IMR-90 (cell line): ENCODE measurements around the gene KRT71. TPM values are rescaled to one million over a fixed set of nuclear protein-coding genes. Genes with fewer than 3 reads are reported as not detected.

Experiments
- ATAC-seq: fragments of 200-7000 bp; cut with Tn5 transposase; 2 replicates; pipeline ENCODE4 v1.9.1; 2020; ENCODE audit warnings: low read depth, mild to moderate bottlenecking, moderate library complexity
- Bru-seq: library from RNA; stranded (reverse); fragments of 400-500 nt; gene quantifications from one replicate; lab custom pipeline; 2021; lab: Mats Ljungman, UMichigan
- BruChase-seq, 2 experiments: library from RNA; stranded (reverse); fragments of 400-500 nt; gene quantifications; one replicate each; lab custom pipeline; 2021; lab: Mats Ljungman, UMichigan
- BruUV-seq: library from RNA; stranded (reverse); fragments of 400-500 nt; replicated peaks from 2 replicates; lab custom pipeline; 2021; lab: Mats Ljungman, UMichigan
- CTCF ChIA-PET: fragments of 300-600 bp; formaldehyde crosslinking; extraction: SDS; loops from one replicate; lab custom pipeline; 2021; ENCODE audit warnings: antibody characterized with exemption; lab: Yijun Ruan, JAX
- POLR2A ChIA-PET: fragments of 300-600 bp; sonication (Branson Sonifier 250); formaldehyde crosslinking; loops from one replicate; lab custom pipeline; 2022; ENCODE audit warnings: antibody characterized with exemption; ENCODE audit not compliant: unreplicated experiment; lab: Charles Lee
- DNase-seq: peaks from one replicate; pipeline ENCODE4 v3.0.0; 2013
- H2AFZ ChIP-seq: replicated peaks from 2 replicates; pipeline ENCODE3; 2013; ENCODE audit warnings: low read length, mild to moderate bottlenecking; ENCODE audit not compliant: poor library complexity
- H2AK5ac ChIP-seq: 2 replicates; pipeline ENCODE4 v1.6.1; 2013; ENCODE audit warnings: low read depth, low read length, inconsistent platforms
- H2AK9ac ChIP-seq: replicated peaks from 2 replicates; pipeline ENCODE3; 2013; ENCODE audit warnings: mild to moderate bottlenecking, low read depth, low read length, moderate library complexity; ENCODE audit not compliant: poor library complexity
- H2BK120ac ChIP-seq: 2 replicates; pipeline ENCODE4 v1.6.1; 2013; ENCODE audit warnings: low read depth, low read length, inconsistent platforms
- H2BK15ac ChIP-seq: 3 replicates; pipeline ENCODE4 v1.6.1; 2013; ENCODE audit warnings: low read depth, low read length, inconsistent platforms
- H2BK20ac ChIP-seq: 2 replicates; pipeline ENCODE4 v1.6.1; 2013; ENCODE audit warnings: low read depth, mild to moderate bottlenecking, inconsistent platforms, low read length, moderate library complexity
- H2BK5ac ChIP-seq: 2 replicates; pipeline ENCODE4 v1.6.1; 2013; ENCODE audit warnings: mild to moderate bottlenecking, low read depth, low read length, inconsistent platforms; ENCODE audit not compliant: poor library complexity, severe bottlenecking
- H3K14ac ChIP-seq: replicated peaks from 2 replicates; pipeline ENCODE4 v1.6.1; 2013; ENCODE audit warnings: low read depth, low read length, inconsistent platforms
- H3K18ac ChIP-seq: 2 replicates; pipeline ENCODE4 v1.6.1; 2013; ENCODE audit warnings: low read depth, low read length, control low read depth
- H3K23ac ChIP-seq: 2 replicates; pipeline ENCODE4 v1.6.1; 2013; ENCODE audit warnings: low read depth, low read length, inconsistent platforms
- H3K27ac ChIP-seq: 2 replicates; pipeline ENCODE4 v1.5.1; 2013; ENCODE audit warnings: mild to moderate bottlenecking, control low read depth, low read length; ENCODE audit not compliant: insufficient read depth
- H3K27me3 ChIP-seq: 2 replicates; pipeline ENCODE4 v1.6.1; 2013; ENCODE audit warnings: low read length; ENCODE audit not compliant: control insufficient read depth, insufficient read depth
- H3K36me3 ChIP-seq: 2 replicates; pipeline ENCODE4 v1.6.1; 2013; ENCODE audit warnings: low read length, mixed read lengths; ENCODE audit not compliant: control insufficient read depth, insufficient read depth
- H3K4ac ChIP-seq: 2 replicates; pipeline ENCODE4 v1.6.1; 2013; ENCODE audit warnings: low read depth, low read length, inconsistent platforms
- H3K4me1 ChIP-seq: 2 replicates; pipeline ENCODE4 v1.6.1; 2013; ENCODE audit warnings: low read length, mixed read lengths; ENCODE audit not compliant: control insufficient read depth, insufficient read depth
- H3K4me2 ChIP-seq: 2 replicates; pipeline ENCODE4 v1.6.1; 2013; ENCODE audit warnings: low read depth, mild to moderate bottlenecking, control low read depth, low read length, moderate library complexity
- H3K4me3 ChIP-seq: 2 replicates; pipeline ENCODE4 v1.5.1; 2013; ENCODE audit warnings: low read depth, mild to moderate bottlenecking, control low read depth, low read length, moderate library complexity; ENCODE audit not compliant: insufficient read depth
- H3K56ac ChIP-seq: 2 replicates; pipeline ENCODE4 v1.6.1; 2013; ENCODE audit warnings: low read length, inconsistent platforms; ENCODE audit not compliant: insufficient read depth; ENCODE audit errors: extremely low read depth
- H3K79me1 ChIP-seq, 2 experiments: 2 replicates each; pipeline ENCODE4 v1.6.1; 2013; ENCODE audit warnings: low read length in 2 of 2, inconsistent platforms in 1 of 2, low read depth in 1 of 2
- H3K9ac ChIP-seq: 2 replicates; pipeline ENCODE4 v1.6.1; 2013; ENCODE audit warnings: low read depth, low read length, control low read depth
- H3K9me1 ChIP-seq: 2 replicates; pipeline ENCODE4 v1.6.1; 2013; ENCODE audit warnings: low read length, inconsistent platforms; ENCODE audit not compliant: insufficient read depth
- H3K9me3 ChIP-seq: 2 replicates; pipeline ENCODE4 v1.6.1; 2013; ENCODE audit warnings: low read length; ENCODE audit not compliant: control insufficient read depth, insufficient read depth
- H4K20me1 ChIP-seq: 2 replicates; pipeline ENCODE4 v1.6.1; 2013; ENCODE audit warnings: low read length, inconsistent platforms; ENCODE audit not compliant: insufficient read depth
- H4K5ac ChIP-seq: 2 replicates; pipeline ENCODE4 v1.6.1; 2013; ENCODE audit warnings: mild to moderate bottlenecking, low read depth, low read length, control low read depth
- H4K8ac ChIP-seq, 2 experiments: 2 replicates each; pipeline ENCODE4 v1.6.1; 2013; ENCODE audit warnings: low read depth in 2 of 2, low read length in 2 of 2, control low read depth in 1 of 2, inconsistent platforms in 1 of 2
- H4K91ac ChIP-seq: 2 replicates; pipeline ENCODE4 v1.6.1; 2013; ENCODE audit warnings: low read depth, low read length, inconsistent platforms; ENCODE audit not compliant: insufficient read depth
- ELK1 ChIP-seq: fragments of 150-350 bp; IDR thresholded peaks from 2 replicates; pipeline ENCODE4 v1.6.1; 2016; ENCODE audit warnings: low read depth, mild to moderate bottlenecking, low read length, moderate library complexity, borderline replicate concordance
- MAFK ChIP-seq: IDR thresholded peaks from 2 replicates; pipeline ENCODE4 v1.6.1; 2012; ENCODE audit warnings: low read depth, low read length, improper control_type of control experiment
- MAZ ChIP-seq: IDR thresholded peaks from 2 replicates; pipeline ENCODE4 v1.6.1; 2012; ENCODE audit warnings: low read depth, mild to moderate bottlenecking, low read length, improper control_type of control experiment, moderate library complexity, borderline replicate concordance
- MXI1 ChIP-seq: IDR thresholded peaks from 2 replicates; pipeline ENCODE4 v1.6.1; 2012; ENCODE audit warnings: low read depth, mild to moderate bottlenecking, low read length, moderate library complexity, borderline replicate concordance
- NFE2L2 ChIP-seq: fragments of 150-350 bp; IDR thresholded peaks from 2 replicates; pipeline ENCODE4 v1.6.1; 2016; ENCODE audit warnings: low read depth, mild to moderate bottlenecking, low read length
- POLR2A ChIP-seq: IDR thresholded peaks from 2 replicates; pipeline ENCODE4 v1.6.1; 2012; ENCODE audit warnings: mild to moderate bottlenecking, low read depth, low read length
- RCOR1 ChIP-seq: IDR thresholded peaks from 2 replicates; pipeline ENCODE4 v1.6.1; 2012; ENCODE audit warnings: mild to moderate bottlenecking, low read length, improper control_type of control experiment; ENCODE audit not compliant: insufficient replicate concordance
- SMC3 ChIP-seq: fragments of 150-350 bp; IDR thresholded peaks from 2 replicates; pipeline ENCODE4 v1.6.1; 2016; ENCODE audit warnings: low read depth, mild to moderate bottlenecking, antibody characterized with exemption, low read length, moderate library complexity
- USF2 ChIP-seq: fragments of 150-350 bp; IDR thresholded peaks from 2 replicates; pipeline ENCODE4 v1.6.1; 2017; ENCODE audit warnings: mild to moderate bottlenecking, antibody characterized with exemption, low read length, low read depth
- WGBS, 2 experiments: methylation state at CpG; one replicate each; pipeline versions ENCODE4 v1.1.5 to v1.1.7; 2013; ENCODE audit warnings: missing lambda C conversion rate in 2 of 2; ENCODE audit not compliant: insufficient read length in 1 of 2; ENCODE audit errors: extremely low coverage in 2 of 2; 5-methylcytosine and 5-hydroxymethylcytosine counted together
- dilution Hi-C: fragments of 300-500 bp; cut with HindIII; formaldehyde crosslinking; loops from one replicate; pipeline ENCODE4 v1.14.3; 2018; ENCODE audit warnings: low sequenced_read_pairs; ENCODE audit not compliant: unreplicated experiment
- in situ Hi-C: fragments of 300-500 bp; cut with MboI; formaldehyde crosslinking; loops from 3 replicates; pipeline ENCODE4 v1.14.3; 2019; ENCODE audit warnings: low sequenced_read_pairs, inconsistent platforms, mixed read lengths
- intact Hi-C: fragments of 100-400 bp; cut with micrococcal nuclease; formaldehyde crosslinking; loops from 2 replicates; pipeline ENCODE4 v1.10.0; 2022
- long read RNA-seq: library from polyadenylated mRNA; unstranded; transcript quantifications from one replicate; pipeline ENCODE4 v2.0.0, GENCODE V29; 2021; ENCODE audit not compliant: unreplicated experiment
- polyA plus RNA-seq, 3 experiments: library from polyadenylated mRNA; depleted of rRNA; stranded (reverse); fragments of >200 nt; gene quantifications; 2 replicates each; pipeline ENCODE4 v1.2.3, GENCODE V29; 2012; ENCODE audit warnings: low replicate concordance in 1 of 3
- total RNA-seq: library from RNA; depleted of rRNA; stranded (reverse); fragments of >200 nt; gene quantifications from 2 replicates; pipeline ENCODE4 v1.2.3, GENCODE V29; 2012; rRNA removed

KRT71 gene
- total RNA-seq (not detected in 2 replicates), polyA plus RNA-seq (2012; rRNA removed) (not detected in 2 replicates), Bru-seq, nascent RNA (not detected), BruChase-seq, experiment 1, labeled RNA remaining after a 6-hour chase (not detected), BruChase-seq, experiment 2, labeled RNA remaining after a 2-hour chase (not detected)
- polyA plus RNA-seq (2012; cell fraction: cytosol; rRNA removed) = not detected in 2 replicates
- polyA plus RNA-seq (2012; cell fraction: nucleus; rRNA removed; ENCODE audit: low replicate concordance) = not detected in 2 replicates
- long read RNA-seq = 0 reads

- Histone ChIP-seq H3K27me3 (peaks cover 57% of the 10 kb centered on the region), H2AK9ac (no peak within 1 kb of the TSS), H3K9me1 (no peaks in the 10 kb centered on the region), H3K23ac (no peak within 1 kb of the TSS), H4K8ac (no peak within 1 kb of the TSS), H3K9ac (no peak within 1 kb of the TSS), H4K5ac (no peak within 1 kb of the TSS), H3K79me1 (no peaks in the 10 kb centered on the region), H4K91ac (no peak within 1 kb of the TSS), H3K9me3 (no peaks in the 10 kb centered on the region), H3K14ac (no peak within 1 kb of the TSS), H2BK20ac (no peak within 1 kb of the TSS), H2AK5ac (no peak within 1 kb of the TSS), H3K4me3 (no peak within 1 kb of the TSS), H3K27ac (no peak within 1 kb of the TSS), H4K20me1 (no peaks in the 10 kb centered on the region), H3K56ac (no peak within 1 kb of the TSS), H2BK5ac (no peak within 1 kb of the TSS), H3K4me1 (no peaks in the 10 kb centered on the region), H2AFZ (no peak within 1 kb of the TSS), H3K18ac (no peak within 1 kb of the TSS), H2BK15ac (no peak within 1 kb of the TSS), H2BK120ac (no peak within 1 kb of the TSS), H3K36me3 (no peaks in the 10 kb centered on the region), H3K4me2 (no peak within 1 kb of the TSS), H3K4ac (no peak within 1 kb of the TSS)
- ATAC-seq (no peak), DNase-seq (no peak)
- BruUV-seq = no TSS peak
- in situ Hi-C loops = no loop called here
- ChIA-PET POLR2A (no interaction called here), CTCF (no interaction called here)
- dilution Hi-C loops = no loop called here
- TF ChIP-seq RCOR1 (no peak), SMC3 (no peak), MAZ (no peak), POLR2A (no peak), ELK1 (no peak), USF2 (no peak), MXI1 (no peak), NFE2L2 (no peak), MAFK (no peak)
- intact Hi-C loops = no loop called here
- WGBS, 2 experiments = 66% methylated on average over 10 of the region's 14 CpGs; no CpG with 5 or more reads in 1 of the 2 experiments
These were observed at the start of gene KRT71 for GRCh38 chr12:52552681-52553195. TSS of gene KRT71 (minus strand) at chr12:52553145. CDS start at chr12:52553077, 68 bp downstream.
